OCI-M1 (cell line): ENCODE measurements around the gene MPG.

Experiments
- DNase-seq: peaks from one replicate; lab custom pipeline; 2025; lab: John Stamatoyannopoulos, UW

The MPG gene

GRCh38 chr16:50769-51591 is 27.0 kb upstream of the MPG start:
- DNase-seq: no peak

- peak; percentile 99 for DNase-seq
Observed at GRCh38 chr16:53346-54236, 24.4 kb upstream of the MPG start, which contains the start of the genes POLR3K and SNRNP25. Gene POLR3K, minus strand, starts transcription at chr16:53608. Its CDS starts 22 bp downstream, at chr16:53586. Gene SNRNP25, plus strand, starts transcription at chr16:53828. Its CDS starts 189 bp downstream, at chr16:54017.

GRCh38 chr16:54237-54581 is 23.8 kb upstream of the MPG start:
- no peak for DNase-seq

GRCh38 chr16:55571-56136 is 22.4 kb upstream of the MPG start:
- no peak for DNase-seq

- DNase-seq: no peak
Observed at GRCh38 chr16:56231-56927, 21.6 kb upstream of the MPG start.

- DNase-seq: no peak
Observed at GRCh38 chr16:57711-58110, 20.3 kb upstream of the MPG start.

- no peak for DNase-seq
Observed at GRCh38 chr16:58491-59439, 19.3 kb upstream of the MPG start.

GRCh38 chr16:59440-60059 is 18.5 kb upstream of the MPG start:
- DNase-seq: no peak

GRCh38 chr16:60166-60565 is 17.9 kb upstream of the MPG start:
- no peak for DNase-seq

- no peak for DNase-seq
Observed at GRCh38 chr16:60929-61878, 16.8 kb upstream of the MPG start.

- DNase-seq: no peak
Observed at GRCh38 chr16:61879-62281, 16.1 kb upstream of the MPG start.

GRCh38 chr16:62283-62967 is 15.6 kb upstream of the MPG start:
- no peak for DNase-seq

GRCh38 chr16:62968-63391 is 15.0 kb upstream of the MPG start:
- no peak for DNase-seq

- DNase-seq: no peak
Observed at GRCh38 chr16:63466-63865, 14.6 kb upstream of the MPG start.

- no peak for DNase-seq
Observed at GRCh38 chr16:63998-64913, 13.8 kb upstream of the MPG start.

GRCh38 chr16:64914-65255 is 13.1 kb upstream of the MPG start:
- DNase-seq: no peak

GRCh38 chr16:65745-66144 is 12.3 kb upstream of the MPG start:
- DNase-seq: peak; percentile 88
